Measurements from ENCODE around the gene CFAP46.

DNA sequence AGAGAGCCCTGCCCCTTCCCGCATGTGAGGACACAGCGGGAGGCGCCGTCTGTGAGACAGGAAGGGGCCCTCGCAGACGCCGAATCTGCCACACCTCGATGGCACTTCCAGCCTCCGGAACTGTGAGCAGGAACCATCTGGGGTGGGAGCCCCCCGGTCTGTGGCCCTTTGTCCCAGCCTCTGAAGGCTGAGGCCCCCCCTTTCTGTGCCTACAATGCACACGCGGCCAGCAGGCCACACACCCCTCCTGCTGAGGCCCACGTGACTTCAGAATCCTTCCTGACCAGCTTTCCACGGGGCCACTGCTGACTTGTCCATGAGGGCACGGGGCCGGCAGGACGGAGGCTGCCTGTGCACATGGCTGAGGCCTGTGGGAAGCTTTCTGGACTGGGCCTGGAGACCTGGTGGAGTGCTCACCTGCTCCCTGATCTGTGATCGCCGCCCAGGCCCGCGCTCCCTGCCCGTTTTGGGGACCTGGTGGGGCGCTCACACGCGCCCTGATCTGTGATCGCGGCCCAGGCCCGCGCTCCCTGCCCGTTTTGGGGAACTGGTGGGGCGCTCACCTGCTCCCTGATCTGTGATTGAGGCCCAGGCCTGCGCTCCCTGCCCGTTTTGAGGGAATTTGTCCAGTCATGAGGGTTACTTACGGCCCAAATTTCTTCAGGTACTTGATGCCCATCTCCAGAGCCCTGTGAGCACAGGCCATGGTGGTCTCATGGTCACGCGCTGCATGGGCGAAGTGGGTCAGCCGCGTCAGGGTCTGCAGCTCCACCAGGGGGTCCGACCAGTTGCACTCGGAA is 34.3 kb downstream of the CFAP46 start:
- TF ChIP-seq ZFP3 (CRISPR knock-in tag; IDR thresholded peaks at IDR 0.05) (no peak), PATZ1 (CRISPR knock-in tag; IDR thresholded peaks at IDR 0.05; ENCODE audit: borderline replicate concordance) (no peak), TCF4 (CRISPR knock-in tag; IDR thresholded peaks at IDR 0.05; ENCODE audit: borderline replicate concordance) (no peak), ZFP30 (CRISPR knock-in tag; IDR thresholded peaks at IDR 0.05) (no peak), ESRRG (CRISPR knock-in tag; IDR thresholded peaks at IDR 0.05) (no peak)
- TF ChIP-seq, protein P1, sequence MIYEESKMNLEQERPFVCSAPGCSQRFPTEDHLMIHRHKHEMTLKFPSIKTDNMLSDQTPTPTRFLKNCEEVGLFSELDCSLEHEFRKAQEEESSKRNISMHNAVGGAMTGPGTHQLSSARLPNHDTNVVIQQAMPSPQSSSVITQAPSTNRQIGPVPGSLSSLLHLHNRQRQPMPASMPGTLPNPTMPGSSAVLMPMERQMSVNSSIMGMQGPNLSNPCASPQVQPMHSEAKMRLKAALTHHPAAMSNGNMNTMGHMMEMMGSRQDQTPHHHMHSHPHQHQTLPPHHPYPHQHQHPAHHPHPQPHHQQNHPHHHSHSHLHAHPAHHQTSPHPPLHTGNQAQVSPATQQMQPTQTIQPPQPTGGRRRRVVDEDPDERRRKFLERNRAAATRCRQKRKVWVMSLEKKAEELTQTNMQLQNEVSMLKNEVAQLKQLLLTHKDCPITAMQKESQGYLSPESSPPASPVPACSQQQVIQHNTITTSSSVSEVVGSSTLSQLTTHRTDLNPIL (CRISPR knock-in tag; IDR thresholded peaks at IDR 0.05; ENCODE audit: low read depth): no peak
- TF ChIP-seq, protein P2, sequence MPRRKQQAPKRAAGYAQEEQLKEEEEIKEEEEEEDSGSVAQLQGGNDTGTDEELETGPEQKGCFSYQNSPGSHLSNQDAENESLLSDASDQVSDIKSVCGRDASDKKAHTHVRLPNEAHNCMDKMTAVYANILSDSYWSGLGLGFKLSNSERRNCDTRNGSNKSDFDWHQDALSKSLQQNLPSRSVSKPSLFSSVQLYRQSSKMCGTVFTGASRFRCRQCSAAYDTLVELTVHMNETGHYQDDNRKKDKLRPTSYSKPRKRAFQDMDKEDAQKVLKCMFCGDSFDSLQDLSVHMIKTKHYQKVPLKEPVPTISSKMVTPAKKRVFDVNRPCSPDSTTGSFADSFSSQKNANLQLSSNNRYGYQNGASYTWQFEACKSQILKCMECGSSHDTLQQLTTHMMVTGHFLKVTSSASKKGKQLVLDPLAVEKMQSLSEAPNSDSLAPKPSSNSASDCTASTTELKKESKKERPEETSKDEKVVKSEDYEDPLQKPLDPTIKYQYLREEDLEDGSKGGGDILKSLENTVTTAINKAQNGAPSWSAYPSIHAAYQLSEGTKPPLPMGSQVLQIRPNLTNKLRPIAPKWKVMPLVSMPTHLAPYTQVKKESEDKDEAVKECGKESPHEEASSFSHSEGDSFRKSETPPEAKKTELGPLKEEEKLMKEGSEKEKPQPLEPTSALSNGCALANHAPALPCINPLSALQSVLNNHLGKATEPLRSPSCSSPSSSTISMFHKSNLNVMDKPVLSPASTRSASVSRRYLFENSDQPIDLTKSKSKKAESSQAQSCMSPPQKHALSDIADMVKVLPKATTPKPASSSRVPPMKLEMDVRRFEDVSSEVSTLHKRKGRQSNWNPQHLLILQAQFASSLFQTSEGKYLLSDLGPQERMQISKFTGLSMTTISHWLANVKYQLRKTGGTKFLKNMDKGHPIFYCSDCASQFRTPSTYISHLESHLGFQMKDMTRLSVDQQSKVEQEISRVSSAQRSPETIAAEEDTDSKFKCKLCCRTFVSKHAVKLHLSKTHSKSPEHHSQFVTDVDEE (CRISPR knock-in tag; IDR thresholded peaks at IDR 0.05): no peak

Measured in SK-N-SH treated with all-trans-retinoic acid at 6 μM for 48 hours (cell line).